Transverse colon (tissue), 4 donors: Measurements from ENCODE around the gene SDK2. TPM values are rescaled to one million over a fixed set of nuclear protein-coding genes. Genes with fewer than 3 reads are reported as not detected.

ENCODE experiments used
- DNase-seq: peaks from one replicate; pipeline ENCODE4 v3.0.0-alpha.2; 2019
- H3K27ac ChIP-seq, 4 donors: fragments of 200-600 bp; sonication (generic); 2 replicates each; pipeline ENCODE4 v1.5.1; 2016 to 2018; ENCODE audit warnings: inconsistent platforms in 4 of 4
- H3K27me3 ChIP-seq: fragments of 200-600 bp; sonication (generic); 2 replicates; pipeline ENCODE4 v1.5.1; 2017; ENCODE audit warnings: inconsistent platforms
- H3K36me3 ChIP-seq, 4 donors: fragments of 200-600 bp; sonication (generic); 2 replicates each; pipeline ENCODE4 v1.5.1; 2017 to 2019; ENCODE audit warnings: inconsistent platforms in 4 of 4
- H3K4me1 ChIP-seq, 4 donors: fragments of 200-600 bp; sonication (generic); 2 replicates each; pipeline ENCODE4 v1.5.1; 2017 to 2020; ENCODE audit warnings: inconsistent platforms in 4 of 4
- H3K4me3 ChIP-seq, 4 donors: fragments of 200-600 bp; sonication (generic); 1 replicate in 1 of 4; 2 replicates in 3 of 4; pipeline versions ENCODE4 v1.5.1 to v1.6.1; 2017 to 2019; ENCODE audit warnings: inconsistent platforms in 4 of 4
- H3K9me3 ChIP-seq, 2 donors: fragments of 200-600 bp; sonication (generic); 2 replicates each; pipeline ENCODE4 v1.5.1; 2017 to 2019; ENCODE audit warnings: inconsistent platforms in 2 of 2
- EP300 ChIP-seq: sonication (generic); formaldehyde crosslinking; IDR thresholded peaks from one replicate; pipeline ENCODE4 v1.6.1; 2017; ENCODE audit warnings: antibody characterized with exemption, low read depth
- POLR2A ChIP-seq: fragments of 450-650 bp; IDR thresholded peaks from one replicate; pipeline ENCODE4 v1.6.1; 2016; ENCODE audit warnings: antibody characterized with exemption, mild to moderate bottlenecking, moderate library complexity
- POLR2AphosphoS5 ChIP-seq, 3 donors: sonication (generic); formaldehyde crosslinking; IDR thresholded peaks; one replicate each; pipeline ENCODE4 v1.6.1; 2016; ENCODE audit warnings: antibody characterized with exemption in 3 of 3
- WGBS, 2 donors: methylation state at CpG; one replicate each; pipeline ENCODE4 v1.1.5; 2018; ENCODE audit warnings: low coverage in 1 of 2; 5-methylcytosine and 5-hydroxymethylcytosine counted together
- in situ Hi-C, 4 donors: fragments of 200-750 bp; cut with MboI; loops; one replicate each; pipeline versions ENCODE4 v1.15.0 to v1.15.1; 2017; ENCODE audit warnings: low sequenced_read_pairs in 3 of 4, low pct_ligation_motif_present in 1 of 4, low pct_unique_long_range_greater_than_20kb in 1 of 4
- intact Hi-C: fragments of 100-400 bp; cut with DNase I; formaldehyde crosslinking; loops from one replicate; pipeline ENCODE4 v1.15.1; 2023; ENCODE audit warnings: low total_unique reads
- total RNA-seq, 4 donors: library from RNA; depleted of rRNA; stranded (reverse); fragments of >200 nt; gene quantifications; one replicate each; pipeline ENCODE4 v1.1.0, GENCODE V29; 2016
- TF ChIP-seq, protein P1 (sequence below), 5 experiments: fragments of 200-600 bp in 3 of 5; fragments of 450-650 bp in 2 of 5; sonication (generic) in 3 of 5; IDR thresholded peaks; 1 replicate in 2 of 5; 2 replicates in 3 of 5; pipeline ENCODE4 v1.5.1; 2016 to 2017; ENCODE audit warnings: antibody characterized with exemption in 5 of 5, inconsistent platforms in 3 of 5, mild to moderate bottlenecking in 2 of 5, moderate library complexity in 1 of 5

SDK2 gene
- total RNA-seq, 4 donors from 2014 or later, result 2.6 to 9.8 (median 3.4) TPM

DNA sequence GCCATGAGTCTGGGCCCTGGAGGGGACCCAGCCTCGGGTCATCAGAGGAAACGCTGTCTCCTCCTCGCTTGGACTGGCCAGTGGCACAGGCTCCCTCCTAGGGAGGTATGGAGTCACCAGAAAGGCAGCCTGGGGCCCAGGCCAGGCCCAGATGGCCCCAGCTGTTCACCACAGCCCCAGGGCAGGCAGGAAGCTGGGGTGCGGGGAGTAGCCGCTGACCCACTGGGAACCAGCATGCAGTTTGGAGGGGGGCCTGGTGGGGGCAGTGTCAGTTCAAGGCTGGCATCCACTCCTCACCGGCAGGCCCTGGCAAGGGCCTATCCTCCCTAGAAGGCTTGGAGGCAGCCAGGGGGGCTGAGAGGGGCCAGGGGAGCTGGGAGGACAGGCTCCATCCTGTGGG is 48.8 kb downstream of the SDK2 start:
- no peaks in the 10 kb centered on the region for H3K36me3 ChIP-seq
- in situ Hi-C loops, result loop anchor here in 1 of 4 donors (25.0 kb wide), 1 partner anchor 117 kb away; no protein-coding TSS in a partner anchor
- TF ChIP-seq EP300 (no peak), POLR2AphosphoS5 (IDR thresholded peaks at IDR 0.05) (no peak), POLR2A (no peak)
- TF ChIP-seq, protein P1, sequence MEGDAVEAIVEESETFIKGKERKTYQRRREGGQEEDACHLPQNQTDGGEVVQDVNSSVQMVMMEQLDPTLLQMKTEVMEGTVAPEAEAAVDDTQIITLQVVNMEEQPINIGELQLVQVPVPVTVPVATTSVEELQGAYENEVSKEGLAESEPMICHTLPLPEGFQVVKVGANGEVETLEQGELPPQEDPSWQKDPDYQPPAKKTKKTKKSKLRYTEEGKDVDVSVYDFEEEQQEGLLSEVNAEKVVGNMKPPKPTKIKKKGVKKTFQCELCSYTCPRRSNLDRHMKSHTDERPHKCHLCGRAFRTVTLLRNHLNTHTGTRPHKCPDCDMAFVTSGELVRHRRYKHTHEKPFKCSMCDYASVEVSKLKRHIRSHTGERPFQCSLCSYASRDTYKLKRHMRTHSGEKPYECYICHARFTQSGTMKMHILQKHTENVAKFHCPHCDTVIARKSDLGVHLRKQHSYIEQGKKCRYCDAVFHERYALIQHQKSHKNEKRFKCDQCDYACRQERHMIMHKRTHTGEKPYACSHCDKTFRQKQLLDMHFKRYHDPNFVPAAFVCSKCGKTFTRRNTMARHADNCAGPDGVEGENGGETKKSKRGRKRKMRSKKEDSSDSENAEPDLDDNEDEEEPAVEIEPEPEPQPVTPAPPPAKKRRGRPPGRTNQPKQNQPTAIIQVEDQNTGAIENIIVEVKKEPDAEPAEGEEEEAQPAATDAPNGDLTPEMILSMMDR (IDR thresholded peaks at IDR 0.05), result peak; percentile 14 to 46 (median 27)
- H3K4me3 ChIP-seq, result no peak overlapping the region
- H3K27ac ChIP-seq, result peak overlapping the region in 1 of 4 donors; percentile 10
- no peaks in the 10 kb centered on the region for H3K27me3 ChIP-seq
- intact Hi-C loops, result no loop called here
- no peaks in the 10 kb centered on the region for H3K4me1 ChIP-seq
- 77% methylated on average over 3 of the region's 6 CpGs; no CpG with 5 or more reads in 1 of the 2 donors for WGBS, 2 donors
- H3K9me3 ChIP-seq, result no peaks in the 10 kb centered on the region
- DNase-seq, result peak; percentile 45

DNA sequence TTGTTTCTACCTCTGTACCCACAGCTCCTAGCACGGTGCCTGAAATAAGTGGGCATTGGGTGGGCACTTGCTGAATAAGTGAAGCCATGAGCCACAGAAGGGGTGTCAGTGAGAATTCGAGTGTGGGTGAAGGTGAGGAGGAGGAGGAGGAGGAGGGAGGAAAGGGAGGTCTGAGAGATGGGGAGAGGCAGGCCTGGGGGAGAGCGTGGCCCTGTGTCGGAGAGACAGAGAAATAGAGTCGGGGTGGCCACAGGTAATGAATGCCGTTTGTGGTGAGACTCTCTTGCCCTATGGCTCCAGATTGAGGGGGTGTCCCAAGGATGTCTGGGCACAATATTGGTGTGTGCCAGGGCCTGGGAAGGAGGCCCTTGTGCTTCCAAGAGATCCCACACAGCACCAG is 49.2 kb downstream of the SDK2 start:
- no peaks in the 10 kb centered on the region for H3K4me1 ChIP-seq
- TF ChIP-seq, protein P1 (IDR thresholded peaks at IDR 0.05), result no peak
- TF ChIP-seq POLR2A, result no peak
- no peak for TF ChIP-seq EP300
- no peak for TF ChIP-seq POLR2AphosphoS5 (IDR thresholded peaks at IDR 0.05)
- no peak overlapping the region for H3K4me3 ChIP-seq
- no peaks in the 10 kb centered on the region for H3K27me3 ChIP-seq
- WGBS, 2 donors, result 86 to 89% methylated on average over 6 of the region's 6 CpGs
- H3K36me3 ChIP-seq, result no peaks in the 10 kb centered on the region
- peak overlapping the region in 1 of 4 donors; percentile 10 for H3K27ac ChIP-seq
- H3K9me3 ChIP-seq, result no peaks in the 10 kb centered on the region
- intact Hi-C loops (no loop called here), in situ Hi-C loops (loop anchor here in 1 of 4 donors (25.0 kb wide), 1 partner anchor 117 kb away; no protein-coding TSS in a partner anchor)
- no peak for DNase-seq

DNA sequence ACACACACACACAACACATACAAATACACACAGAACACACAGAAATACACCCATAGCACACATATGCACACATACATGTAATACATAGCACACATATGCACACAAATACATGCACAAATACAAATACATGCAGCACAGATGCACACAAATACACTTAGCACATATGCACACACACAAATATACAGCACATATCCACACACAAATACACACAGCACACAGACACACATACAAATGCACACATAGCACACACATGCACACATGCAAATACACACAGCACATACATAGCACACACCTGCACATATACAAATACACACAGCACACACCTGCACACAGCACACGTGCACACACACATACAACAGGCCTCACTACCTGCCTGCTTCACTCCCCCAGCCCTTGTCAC is 49.6 kb downstream of the SDK2 start:
- in situ Hi-C loops (loop anchor here in 1 of 4 donors (25.0 kb wide), 1 partner anchor 118 kb away; no protein-coding TSS in a partner anchor), intact Hi-C loops (no loop called here)
- Histone ChIP-seq H3K27me3 (no peaks in the 10 kb centered on the region), H3K27ac (no peak overlapping the region), H3K9me3 (no peaks in the 10 kb centered on the region), H3K4me3 (no peak overlapping the region), H3K4me1 (no peaks in the 10 kb centered on the region), H3K36me3 (no peaks in the 10 kb centered on the region)
- no peak for TF ChIP-seq POLR2AphosphoS5 (IDR thresholded peaks at IDR 0.05)
- 53 to 100% methylated on average over 1 of the region's 1 CpG for WGBS, 2 donors
- no peak for DNase-seq

DNA sequence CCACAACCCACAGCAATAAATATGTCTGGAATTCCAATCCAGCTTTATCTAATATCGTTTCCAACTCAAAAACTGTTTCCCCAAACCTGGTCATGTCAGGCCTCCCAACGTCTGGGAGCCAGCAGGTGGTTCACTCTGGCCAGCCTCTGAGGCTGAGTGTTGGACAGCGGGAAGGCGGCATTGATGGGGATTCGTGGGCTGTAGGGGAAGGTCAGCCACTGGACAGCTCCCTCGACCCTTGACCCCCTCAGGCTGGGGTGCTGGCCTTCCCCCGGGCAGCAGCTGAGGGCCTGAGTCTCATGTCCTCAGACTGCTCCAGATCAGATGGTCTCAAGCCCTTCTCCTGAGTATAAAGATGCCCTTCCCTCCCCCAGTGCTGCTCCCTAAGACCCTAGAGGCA is 50.2 kb downstream of the SDK2 start:
- H3K4me1 ChIP-seq, result no peaks in the 10 kb centered on the region
- intact Hi-C loops, result no loop called here
- in situ Hi-C loops, result loop anchor here in 1 of 4 donors (25.0 kb wide), 1 partner anchor 118 kb away; no protein-coding TSS in a partner anchor
- H3K9me3 ChIP-seq, result no peaks in the 10 kb centered on the region
- TF ChIP-seq, protein P1 (IDR thresholded peaks at IDR 0.05), result no peak
- TF ChIP-seq EP300 (no peak), POLR2A (no peak), POLR2AphosphoS5 (IDR thresholded peaks at IDR 0.05) (no peak)
- 67 to 76% methylated on average over 1 to 7 of the region's 7 CpGs for WGBS, 2 donors
- H3K27me3 ChIP-seq, result no peaks in the 10 kb centered on the region
- no peaks in the 10 kb centered on the region for H3K36me3 ChIP-seq
- H3K27ac ChIP-seq, result no peak overlapping the region
- no peak overlapping the region for H3K4me3 ChIP-seq
- DNase-seq, result no peak
